HG02981 (cell line): ENCODE results near the gene ARID5A.
"Not testable (repeated sequence)": the region's sequence is repeated elsewhere in the genome, so short reads cannot be mapped to it uniquely, and the experiment has no call there.

Experiments
- ATAC-seq: cut with Tn5 transposase; IDR thresholded peaks from one replicate; pipeline ENCODE4 v1.9.1; 2021; ENCODE audit warnings: mild to moderate bottlenecking, moderate library complexity; ENCODE audit not compliant: unreplicated experiment

Gene ARID5A

GRCh38 chr2:96539215-96539920 is 2.8 kb downstream of the ARID5A start:
- ATAC-seq, result no peak

GRCh38 chr2:96540136-96540535 is 3.6 kb downstream of the ARID5A start:
- ATAC-seq, result no peak

GRCh38 chr2:96541398-96542152 is 5.0 kb downstream of the ARID5A start:
- no peak for ATAC-seq

DNA sequence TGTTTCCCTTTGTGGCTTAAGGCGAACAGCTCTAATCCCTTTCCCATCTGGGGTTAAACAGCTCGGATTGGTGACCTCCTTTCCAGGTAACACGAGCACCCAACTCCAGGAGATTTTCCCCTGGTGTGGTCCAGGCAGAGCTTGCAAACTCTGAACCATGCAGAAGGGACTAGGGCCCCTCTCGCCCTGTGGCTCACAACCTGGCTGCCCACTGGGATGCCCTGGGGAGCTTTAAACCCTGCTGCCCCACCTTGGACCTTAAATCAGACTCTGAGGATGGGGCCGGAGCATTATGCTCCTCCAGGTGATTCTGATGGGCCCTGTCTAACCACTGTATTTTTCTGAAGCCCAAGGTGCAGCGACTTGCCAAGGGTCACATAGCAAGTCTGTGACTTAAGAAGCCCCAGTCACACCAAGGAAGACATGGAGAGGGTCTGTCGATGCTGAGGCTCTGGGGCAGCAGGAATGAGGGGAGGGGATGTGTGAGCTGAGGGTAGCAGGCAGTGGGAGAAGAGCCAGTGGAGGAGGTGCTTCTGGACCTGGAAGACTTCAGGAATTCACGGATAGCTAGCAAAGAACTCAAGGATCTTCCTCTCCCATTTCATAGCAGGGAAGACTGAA is 5.9 kb downstream of the ARID5A start:
- no peak for ATAC-seq

GRCh38 chr2:96546321-96546720 is 9.8 kb downstream of the ARID5A start:
- no peak for ATAC-seq

DNA sequence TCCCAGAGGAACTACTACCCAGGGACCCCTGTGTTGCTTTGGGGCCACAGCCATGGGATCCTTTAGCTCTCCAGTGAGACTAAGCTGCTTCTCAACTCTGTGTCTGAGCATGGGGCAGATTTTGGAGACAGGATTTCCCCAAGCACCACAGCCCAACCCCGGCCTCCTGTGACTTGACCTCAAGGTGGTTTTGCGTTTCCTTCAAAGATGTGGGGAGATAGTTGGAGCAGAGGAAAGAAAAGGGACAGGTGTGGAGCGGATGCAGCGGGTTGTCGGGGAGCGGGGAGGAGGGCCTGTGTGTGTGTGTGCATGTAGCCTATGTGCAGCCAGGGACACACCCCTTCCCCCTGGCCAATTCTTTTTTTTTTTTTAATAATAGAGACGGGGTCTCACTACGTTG is 10.2 kb downstream of the ARID5A start:
- ATAC-seq, result no peak

DNA sequence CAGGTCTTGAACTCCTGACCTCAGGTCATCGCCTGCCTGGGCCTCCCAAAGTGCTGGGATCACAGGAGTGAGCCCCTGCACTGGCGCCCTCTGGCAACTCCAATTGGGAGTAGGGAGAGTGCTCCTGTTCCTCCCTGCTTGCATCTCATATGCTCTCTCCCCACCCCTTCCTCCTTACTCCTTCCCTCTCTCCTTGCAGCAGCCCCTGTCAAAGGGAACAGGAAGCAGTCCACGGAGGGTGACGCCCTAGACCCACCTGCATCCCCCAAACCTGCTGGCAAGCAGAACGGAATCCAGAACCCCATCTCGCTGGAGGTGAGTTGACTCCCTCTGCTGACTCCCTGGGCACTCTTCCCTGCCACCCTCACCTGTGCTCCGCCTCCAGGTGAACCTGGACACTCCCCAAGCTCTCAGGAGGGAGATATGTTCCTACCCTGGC is 10.7 kb downstream of the ARID5A start:
- no peak for ATAC-seq

- ATAC-seq, result no peak
These were observed 11.2 kb downstream of the ARID5A start for GRCh38 chr2:96547731-96548171.

- no peak for ATAC-seq
These were observed 12.3 kb downstream of the ARID5A start for GRCh38 chr2:96548558-96549465.

DNA sequence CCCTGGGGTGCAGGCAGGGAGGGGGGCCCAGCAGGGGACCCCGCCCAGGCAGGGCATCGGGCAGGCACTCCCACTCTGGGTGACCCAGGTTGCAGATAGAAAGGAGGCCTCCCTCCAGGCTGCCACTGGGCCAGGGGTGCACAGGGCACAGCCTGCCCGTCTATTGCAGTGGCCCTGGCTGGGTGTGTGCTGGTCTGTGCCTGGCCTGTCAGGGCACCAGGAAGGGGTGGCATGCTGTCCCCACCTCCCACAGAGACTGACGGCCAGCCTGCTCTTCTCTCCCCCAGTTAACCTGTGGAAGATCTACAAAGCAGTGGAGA is 12.9 kb downstream of the ARID5A start:
- no peak for ATAC-seq

GRCh38 chr2:96549967-96550786 is 13.6 kb downstream of the ARID5A start:
- no peak for ATAC-seq

DNA sequence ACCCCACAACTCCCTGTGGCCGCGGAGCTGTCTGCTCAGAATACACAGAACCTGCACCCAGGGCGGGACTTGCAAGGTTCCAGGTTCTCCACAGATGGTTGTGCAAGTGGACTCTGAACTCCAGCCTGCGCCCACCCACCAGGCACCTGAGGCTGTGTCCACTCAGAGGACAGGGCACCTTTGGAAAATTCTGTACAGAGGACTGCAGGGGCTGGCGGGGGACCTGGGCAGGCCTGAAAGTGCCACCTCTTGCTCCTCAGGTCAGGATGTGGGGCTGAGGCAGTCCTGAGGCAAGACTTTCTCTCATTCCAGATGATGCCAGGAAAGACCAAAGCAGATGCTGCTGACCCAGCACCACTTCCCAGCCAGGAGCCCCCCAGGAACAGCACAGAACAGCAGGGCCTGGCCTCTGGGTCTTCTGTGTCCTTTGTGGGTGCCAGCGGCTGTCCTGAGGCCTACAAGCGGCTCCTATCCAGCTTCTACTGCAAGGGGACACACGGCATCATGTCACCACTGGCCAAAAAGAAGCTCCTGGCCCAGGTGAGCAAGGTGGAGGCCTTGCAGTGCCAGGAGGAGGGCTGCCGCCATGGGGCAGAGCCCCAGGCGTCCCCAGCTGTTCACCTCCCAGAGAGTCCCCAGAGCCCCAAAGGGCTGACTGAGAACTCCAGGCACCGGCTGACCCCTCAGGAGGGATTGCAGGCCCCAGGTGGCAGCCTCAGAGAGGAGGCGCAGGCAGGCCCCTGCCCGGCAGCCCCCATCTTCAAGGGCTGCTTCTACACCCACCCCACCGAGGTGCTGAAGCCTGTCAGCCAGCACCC is 14.4 kb downstream of the ARID5A start:
- ATAC-seq, result no peak

- ATAC-seq, result no peak
These were observed 15.2 kb downstream of the ARID5A start for GRCh38 chr2:96551605-96552314.

- ATAC-seq, result no peak
These were observed 16.0 kb downstream of the ARID5A start for GRCh38 chr2:96552315-96553175.

GRCh38 chr2:96553176-96553956 is 16.8 kb downstream of the ARID5A start:
- ATAC-seq, result no peak

GRCh38 chr2:96553957-96554292 is 17.4 kb downstream of the ARID5A start:
- not testable (repeated sequence) for ATAC-seq
